ENCODE results near the gene CDH18.

The CDH18 gene

DNA sequence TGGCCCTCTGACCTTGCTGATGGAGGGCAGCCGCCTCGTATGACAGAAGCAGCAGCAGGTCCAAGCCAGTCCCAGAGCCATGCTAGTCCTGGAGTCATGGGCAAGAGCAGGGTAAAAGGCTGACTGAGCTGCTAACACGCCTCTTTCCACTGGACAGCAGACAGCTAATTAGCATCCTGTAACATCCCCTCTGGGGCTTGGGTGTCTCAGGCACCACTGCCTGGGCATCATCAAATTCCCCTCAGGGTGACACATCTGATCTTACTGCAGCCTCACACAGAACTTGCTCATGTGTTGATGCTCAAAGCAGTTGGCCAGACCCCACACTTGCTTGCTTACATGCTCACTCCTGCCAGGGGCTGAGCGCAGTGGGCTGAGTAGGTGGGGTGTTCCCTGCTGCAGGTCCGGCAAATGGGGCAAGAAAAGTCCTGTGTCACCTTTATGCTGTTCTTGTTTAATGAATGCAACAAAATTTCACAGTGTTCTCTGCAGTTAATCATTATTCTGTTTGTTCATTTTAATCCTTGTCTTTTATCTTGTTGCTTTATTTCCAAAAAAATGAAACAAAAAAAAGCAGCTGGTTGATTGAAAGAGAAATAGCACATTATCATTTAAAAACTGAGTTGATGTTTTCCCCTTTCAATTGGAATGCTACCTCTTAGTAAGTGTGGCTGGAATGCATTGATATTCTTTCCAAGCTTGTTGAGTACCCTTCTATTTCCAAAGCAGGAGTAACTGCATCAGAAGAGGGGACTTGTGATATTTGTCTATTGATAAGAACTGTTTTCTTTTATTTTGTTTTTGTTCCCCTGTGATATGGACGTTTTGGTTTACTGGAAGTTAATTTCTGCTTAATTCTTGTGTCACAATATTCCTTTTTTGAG, 254.1 kb downstream of the CDH18 start:
- no peak for DNase-seq (ENCODE audit: low read depth)

DNA sequence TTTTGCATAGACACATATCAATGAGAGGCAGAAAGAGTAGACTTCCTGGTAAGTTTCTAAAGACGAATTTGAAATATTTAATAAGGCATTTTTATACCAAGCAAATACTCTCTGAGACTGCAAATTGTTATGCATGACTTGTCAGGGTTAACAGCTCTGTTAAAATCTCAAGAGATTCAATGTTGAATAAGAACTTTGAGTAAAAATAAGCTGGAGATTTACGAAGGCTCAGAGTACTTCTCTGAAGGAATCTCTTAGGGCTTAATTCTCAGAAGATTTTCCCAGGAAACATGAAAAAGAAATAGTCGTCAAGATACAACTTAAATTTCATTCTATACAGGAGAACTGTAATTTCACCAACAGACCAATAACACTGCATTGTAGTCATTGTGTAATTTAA, 259.4 kb downstream of the CDH18 start:
- DNase-seq (ENCODE audit: low read depth): no peak

DNA sequence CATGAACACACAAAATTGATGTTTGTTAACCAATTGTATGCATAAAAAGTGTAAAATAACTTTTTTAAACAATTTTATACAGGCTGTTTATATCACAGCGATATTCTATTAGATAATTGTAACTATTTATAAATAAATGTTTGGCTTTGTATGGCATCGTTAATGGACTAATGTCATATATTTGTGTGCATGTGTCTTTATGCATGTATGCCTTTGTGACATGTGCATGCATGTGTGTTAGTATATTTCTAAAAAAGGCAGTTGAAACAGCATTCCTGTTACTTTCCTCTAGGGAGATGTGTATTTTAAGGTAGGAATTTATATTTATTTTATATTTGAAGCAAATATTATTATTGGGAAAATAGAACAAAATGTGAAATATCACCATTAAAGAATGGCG, 268.9 kb downstream of the CDH18 start:
- no peak for DNase-seq (ENCODE audit: low read depth)

GRCh38 chr5:19713740-19714139, 274.3 kb downstream of the CDH18 start:
- no peak for DNase-seq (ENCODE audit: low read depth)

- DNase-seq (ENCODE audit: low read depth): no peak
These were observed 278.6 kb downstream of the CDH18 start for GRCh38 chr5:19709403-19709802.

DNA sequence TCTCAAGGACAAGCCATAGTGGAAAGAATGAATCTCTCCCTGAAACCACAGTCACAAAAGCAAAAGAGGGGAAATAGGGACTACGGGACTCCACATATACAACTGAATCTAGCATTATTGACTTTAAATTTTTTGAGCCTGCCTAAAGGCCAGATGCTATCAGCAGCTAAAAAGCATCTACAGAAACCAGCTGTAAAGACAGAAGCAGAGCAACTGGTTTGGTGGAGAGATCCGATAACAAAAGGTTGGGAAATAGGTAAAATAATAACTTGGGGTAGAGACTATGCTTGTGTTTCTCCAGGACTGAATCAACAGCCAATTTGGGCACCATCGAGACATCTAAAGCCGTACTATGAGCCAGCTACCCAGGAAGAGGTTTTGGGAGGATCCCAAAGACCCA, 281.2 kb downstream of the CDH18 start:
- no peak for DNase-seq (ENCODE audit: low read depth)

GRCh38 chr5:19701731-19702130, 286.3 kb downstream of the CDH18 start:
- no peak for DNase-seq (ENCODE audit: low read depth)

DNA sequence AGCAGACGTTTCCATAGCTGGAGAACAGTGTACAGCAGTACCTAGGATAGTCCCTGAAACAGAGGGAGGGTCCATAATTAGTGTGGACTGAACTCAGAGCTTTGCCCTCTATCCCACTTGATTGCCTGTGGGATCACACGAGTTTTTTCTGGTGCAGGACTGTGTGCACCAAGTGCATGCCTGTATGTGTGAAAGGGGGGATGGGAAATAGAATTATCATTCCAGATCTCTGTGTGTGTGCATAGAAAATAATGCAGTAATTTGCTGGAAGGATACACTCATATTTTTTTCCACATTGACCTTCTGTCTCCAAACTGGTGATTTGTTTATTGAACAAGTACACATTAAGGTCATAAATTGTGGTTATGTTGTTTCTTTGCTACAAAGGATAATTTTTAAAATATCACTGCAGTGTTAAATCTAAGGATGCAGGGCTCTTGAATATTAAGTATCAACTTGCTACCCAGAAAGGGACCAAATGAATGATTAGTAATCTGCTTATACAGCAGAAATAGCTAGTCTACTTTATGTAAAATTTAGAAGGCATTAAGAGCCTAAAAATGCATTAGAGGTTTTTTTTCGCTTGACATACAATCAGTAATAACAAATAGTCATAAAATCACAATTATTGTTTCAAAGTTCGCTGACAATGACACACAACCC, 292.9 kb downstream of the CDH18 start:
- no peak for DNase-seq (ENCODE audit: low read depth)

GRCh38 chr5:19690978-19691377, 297.0 kb downstream of the CDH18 start:
- no peak for DNase-seq (ENCODE audit: low read depth)

GRCh38 chr5:19685473-19685872, 302.5 kb downstream of the CDH18 start:
- no peak for DNase-seq (ENCODE audit: low read depth)

DNA sequence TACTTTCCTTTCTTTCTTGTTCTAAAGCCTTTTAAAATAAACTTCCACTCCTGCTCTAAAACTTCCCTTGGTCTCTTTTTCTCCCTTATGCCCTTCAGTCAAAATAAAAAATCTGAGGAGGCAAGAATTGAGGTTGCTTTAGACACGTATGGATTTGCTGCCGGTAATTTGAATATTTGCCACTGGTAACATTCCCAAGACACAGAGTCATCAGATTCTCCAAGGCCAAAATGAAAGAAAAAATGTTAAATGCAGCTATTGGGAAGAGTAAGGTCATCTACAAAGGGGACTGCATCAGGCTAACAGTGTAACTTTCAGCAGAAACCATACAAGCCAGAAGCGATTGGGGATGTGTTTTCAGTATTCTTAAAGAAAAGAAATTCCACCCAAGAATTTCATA, 311.1 kb downstream of the CDH18 start:
- DNase-seq (ENCODE audit: low read depth): no peak

DNA sequence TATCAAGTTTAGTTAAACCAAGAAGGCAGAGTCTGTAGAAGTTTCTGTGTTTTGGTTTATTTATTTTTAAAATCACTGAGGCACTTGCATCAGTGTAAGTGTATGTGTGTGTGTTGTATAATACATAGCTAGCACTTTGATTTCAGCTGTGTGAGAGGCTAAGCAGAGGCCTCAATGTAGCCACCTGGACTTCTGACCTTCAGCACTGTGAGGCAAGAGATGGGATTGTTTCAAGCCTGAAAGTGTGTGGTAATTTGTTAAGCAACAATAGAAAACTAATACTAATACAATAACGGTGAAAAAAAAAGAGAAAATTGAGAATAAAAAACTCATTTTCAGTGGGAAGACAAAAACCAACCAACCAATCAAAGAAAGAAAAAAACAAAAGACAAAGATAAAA, 327.3 kb downstream of the CDH18 start:
- DNase-seq (ENCODE audit: low read depth): no peak

- DNase-seq (ENCODE audit: low read depth): no peak
These were observed 332.4 kb downstream of the CDH18 start for GRCh38 chr5:19655627-19656026.

DNA sequence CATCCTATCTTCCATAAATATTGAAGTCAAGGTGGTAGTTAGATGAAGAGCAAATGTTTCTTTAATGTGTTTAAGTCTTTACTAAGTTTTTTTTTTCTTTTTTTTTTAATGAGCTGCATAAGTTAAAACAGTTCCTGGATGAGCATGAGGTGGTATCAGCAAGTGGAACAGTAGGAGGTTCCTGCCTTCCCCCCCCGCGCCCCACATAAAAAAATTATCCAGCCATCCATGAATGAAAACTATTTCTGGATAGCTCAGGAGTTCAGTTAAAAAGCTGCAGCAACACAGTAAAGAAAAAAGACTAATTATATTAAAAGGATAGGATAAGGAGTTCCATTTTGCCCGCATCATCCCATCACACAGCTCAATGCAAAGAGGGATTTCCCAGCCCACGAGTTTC, 349.5 kb downstream of the CDH18 start:
- no peak for DNase-seq (ENCODE audit: low read depth)

- no peak for DNase-seq (ENCODE audit: low read depth)
These were observed 357.1 kb downstream of the CDH18 start for GRCh38 chr5:19630876-19631275.

DNA sequence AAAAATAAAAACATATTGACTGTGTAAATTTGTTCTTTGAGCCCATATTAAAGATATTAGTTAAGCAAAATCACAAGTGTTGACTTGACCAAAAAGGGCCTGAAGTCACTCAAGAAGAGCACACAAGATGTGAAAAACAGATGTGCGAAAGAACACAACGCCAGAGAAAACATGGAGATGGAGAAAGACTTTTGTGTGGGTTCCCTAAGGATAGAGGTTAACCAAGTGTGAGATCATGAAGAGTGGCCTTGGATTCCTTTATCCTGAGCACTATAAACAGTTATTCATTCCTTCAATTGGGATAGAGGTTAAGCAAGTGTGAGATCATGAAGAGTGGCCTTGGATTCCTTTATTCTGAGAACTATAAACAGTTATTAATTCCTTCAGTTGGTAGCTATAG, 361.8 kb downstream of the CDH18 start:
- DNase-seq (ENCODE audit: low read depth): no peak

DNA sequence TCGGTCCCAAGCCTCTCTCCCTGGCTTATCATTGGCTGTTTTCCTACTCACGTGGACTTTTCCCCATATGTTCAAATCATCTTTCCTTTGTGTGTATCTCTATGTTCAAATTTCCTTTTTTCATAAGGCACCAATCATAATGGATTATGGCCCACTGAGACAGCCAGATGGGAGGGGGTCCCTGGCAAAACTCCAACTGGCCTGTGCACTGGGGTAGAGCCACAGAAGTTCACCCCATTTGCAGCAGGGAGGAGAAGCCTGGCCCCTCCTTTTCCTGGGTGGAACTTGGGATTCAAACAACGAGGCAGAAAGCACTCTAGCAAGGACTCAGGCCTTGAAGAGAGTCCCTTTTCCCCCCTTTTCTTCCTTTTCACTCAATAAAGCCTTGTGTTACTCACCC, 362.4 kb downstream of the CDH18 start:
- DNase-seq (ENCODE audit: low read depth): no peak

- no peak for DNase-seq (ENCODE audit: low read depth)
These were observed 368.4 kb downstream of the CDH18 start for GRCh38 chr5:19619571-19619970.

- DNase-seq (ENCODE audit: low read depth): no peak
These were observed 371.2 kb downstream of the CDH18 start for GRCh38 chr5:19616701-19617215.

DNA sequence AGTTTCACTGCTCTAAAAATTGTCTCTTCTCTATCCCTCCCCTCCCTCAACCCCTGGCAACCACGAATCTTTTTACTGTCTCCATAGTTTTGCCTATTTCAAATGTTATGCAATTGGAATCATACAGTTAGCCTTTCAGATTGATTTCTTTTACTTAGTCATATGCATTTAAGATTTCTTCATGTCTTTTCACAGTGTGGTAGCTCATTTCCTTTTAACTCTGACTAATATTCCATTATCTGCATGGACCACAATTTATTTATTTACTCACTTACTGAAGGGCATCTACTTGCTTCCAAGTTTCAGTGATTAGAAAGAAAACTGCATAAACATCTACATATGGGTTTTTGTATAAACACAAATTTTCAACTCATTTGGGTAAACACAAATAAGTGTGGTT, 372.3 kb downstream of the CDH18 start:
- no peak for DNase-seq (ENCODE audit: low read depth)

DNA sequence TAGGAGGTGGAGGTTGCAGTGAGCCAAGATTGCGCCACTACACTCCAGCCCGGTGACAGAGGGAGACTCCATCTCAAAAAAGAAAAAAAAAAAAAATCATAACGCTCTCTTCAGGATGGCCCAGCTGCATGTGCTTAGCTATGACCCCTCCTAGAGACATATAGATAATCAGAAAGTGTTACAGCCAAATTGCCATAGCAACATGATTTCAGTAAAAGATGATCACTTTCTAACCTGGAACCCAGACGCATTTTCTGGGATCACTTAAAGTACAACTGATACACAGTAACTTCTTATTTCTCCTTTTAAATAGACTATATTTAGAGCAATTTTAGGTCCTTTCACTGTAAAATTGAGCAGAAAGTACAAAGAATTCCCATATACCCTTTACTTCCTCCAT, 372.9 kb downstream of the CDH18 start:
- no peak for DNase-seq (ENCODE audit: low read depth)

- no peak for DNase-seq (ENCODE audit: low read depth)
These were observed 379.5 kb downstream of the CDH18 start for GRCh38 chr5:19608444-19609002.

GRCh38 chr5:19605846-19606407, 382.1 kb downstream of the CDH18 start:
- no peak for DNase-seq (ENCODE audit: low read depth)
